Fibroblast of lung (primary cell): ENCODE measurements around the gene DDX47. TPM values are rescaled to one million over a fixed set of nuclear protein-coding genes. Genes with fewer than 3 reads are reported as not detected.

ENCODE experiments used
- DNase-seq, 2 donors: peaks; one replicate each; pipeline versions ENCODE4 v3.0.0 to v3.0.0-alpha.2; 2010; ENCODE audit warnings: low read depth in 2 of 2
- H2AFZ ChIP-seq: 2 replicates; pipeline ENCODE4 v1.5.1; 2012; ENCODE audit warnings: low read length, control low read depth, inconsistent platforms
- H3K27ac ChIP-seq: 2 replicates; pipeline ENCODE4 v1.5.1; 2011; ENCODE audit warnings: low read length, control low read depth; ENCODE audit not compliant: insufficient read depth
- H3K27me3 ChIP-seq: 2 replicates; pipeline ENCODE4 v1.5.1; 2011; ENCODE audit warnings: mild to moderate bottlenecking, low read length; ENCODE audit not compliant: control insufficient read depth, insufficient read depth
- H3K36me3 ChIP-seq: 2 replicates; pipeline ENCODE4 v1.5.1; 2011; ENCODE audit warnings: low read length; ENCODE audit not compliant: control insufficient read depth, insufficient read depth
- H3K4me1 ChIP-seq: 2 replicates; pipeline ENCODE4 v1.5.1; 2011; ENCODE audit warnings: low read length; ENCODE audit not compliant: control insufficient read depth, insufficient read depth; ENCODE audit errors: extremely low read depth
- H3K4me2 ChIP-seq: 2 replicates; pipeline ENCODE4 v1.5.1; 2011; ENCODE audit warnings: low read length, control low read depth; ENCODE audit not compliant: insufficient read depth; ENCODE audit errors: extremely low read depth
- H3K4me3 ChIP-seq, 4 experiments: fragments of 200-600 bp in 1 of 4; sonication (generic) in 1 of 4; replicated peaks in 1 of 4; 2 replicates each; pipeline ENCODE4 v1.5.1; 2011 to 2016; ENCODE audit warnings: low read length in 4 of 4, low read depth in 3 of 4, mild to moderate bottlenecking in 3 of 4, control low read depth in 2 of 4, inconsistent platforms in 1 of 4, mixed read lengths in 1 of 4; ENCODE audit not compliant: insufficient read depth in 1 of 4; ENCODE audit errors: control extremely low read depth in 1 of 4
- H3K79me2 ChIP-seq: 2 replicates; pipeline ENCODE4 v1.5.1; 2012; ENCODE audit warnings: mild to moderate bottlenecking, low read length, inconsistent platforms; ENCODE audit not compliant: control insufficient read depth, insufficient read depth
- H3K9ac ChIP-seq: 2 replicates; pipeline ENCODE4 v1.5.1; 2011; ENCODE audit warnings: mild to moderate bottlenecking, low read length, control low read depth; ENCODE audit not compliant: insufficient read depth
- H3K9me3 ChIP-seq: 2 replicates; pipeline ENCODE4 v1.5.1; 2012; ENCODE audit warnings: low read depth, low read length; ENCODE audit not compliant: control insufficient read depth, insufficient read depth
- H4K20me1 ChIP-seq: 2 replicates; pipeline ENCODE4 v1.5.1; 2011; ENCODE audit warnings: low read length; ENCODE audit not compliant: control insufficient read depth, insufficient read depth; ENCODE audit errors: extremely low read depth
- EZH2 ChIP-seq: IDR thresholded peaks from 2 replicates; pipeline ENCODE4 v1.5.1; 2012; ENCODE audit warnings: low read length, control low read depth, mild to moderate bottlenecking; ENCODE audit errors: missing control alignments
- polyA plus RNA-seq, 2 donors: library from polyadenylated mRNA; depleted of rRNA in 1 of 2; stranded (reverse) in 1 of 2; unstranded in 1 of 2; fragments of >200 nt; gene quantifications; 2 replicates each; pipeline ENCODE4 v1.2.1, GENCODE V29; 2011 to 2012; ENCODE audit warnings: missing spikeins in 1 of 2
- total RNA-seq: library from RNA; depleted of rRNA; stranded (reverse); fragments of >200 nt; gene quantifications from 2 replicates; pipeline ENCODE4 v1.2.1, GENCODE V29; 2014
- TF ChIP-seq, protein P1 (sequence below), 2 donors: IDR thresholded peaks in 1 of 2; conservative IDR thresholded peaks in 1 of 2; 1 replicate in 1 of 2; 2 replicates in 1 of 2; pipeline ENCODE4 v1.5.1; 2011 to 2012; ENCODE audit warnings: low read length in 2 of 2, control low read depth in 1 of 2, inconsistent platforms in 1 of 2, low read depth in 1 of 2, mild to moderate bottlenecking in 1 of 2

The DDX47 gene
- total and polyA plus RNA-seq, 2 donors (not counting 1 experiment from before 2014, with no cell fraction given) = 41.9 to 83.2 TPM

DNA sequence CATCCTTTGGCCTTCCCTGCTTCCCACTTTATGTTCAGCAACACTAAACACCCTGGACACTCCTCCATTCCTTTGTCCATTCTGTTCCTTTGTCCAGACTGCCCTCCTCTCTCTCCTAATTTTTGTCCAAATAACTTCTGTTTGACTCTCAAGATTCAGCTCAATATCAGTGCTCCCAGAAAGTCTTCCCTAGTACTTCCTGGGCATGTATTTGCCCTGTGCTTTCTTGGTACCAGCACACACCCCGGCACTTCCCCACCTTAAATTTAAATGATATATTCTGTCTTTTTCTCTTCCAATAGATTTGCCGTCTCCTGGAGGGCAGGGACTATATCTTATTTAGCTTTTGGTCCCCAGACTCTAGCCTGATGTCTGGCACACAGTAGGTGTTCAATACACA, 34.1 kb upstream of the DDX47 start:
- H3K9ac ChIP-seq = no peak overlapping the region
- no peaks in the 10 kb centered on the region for H3K27me3 ChIP-seq
- H3K4me2 ChIP-seq = no peak overlapping the region

GRCh38 chr12:12779529-12779928, 33.6 kb upstream of the DDX47 start:
- no peaks in the 10 kb centered on the region for H3K27me3 ChIP-seq
- H3K4me1 ChIP-seq = peaks cover 14% of the 10 kb centered on the region
- peak overlapping the region; percentile 15 for H3K4me2 ChIP-seq
- no peaks in the 10 kb centered on the region for H3K36me3 ChIP-seq
- peak; percentile 88 for DNase-seq
- TF ChIP-seq, protein P1, sequence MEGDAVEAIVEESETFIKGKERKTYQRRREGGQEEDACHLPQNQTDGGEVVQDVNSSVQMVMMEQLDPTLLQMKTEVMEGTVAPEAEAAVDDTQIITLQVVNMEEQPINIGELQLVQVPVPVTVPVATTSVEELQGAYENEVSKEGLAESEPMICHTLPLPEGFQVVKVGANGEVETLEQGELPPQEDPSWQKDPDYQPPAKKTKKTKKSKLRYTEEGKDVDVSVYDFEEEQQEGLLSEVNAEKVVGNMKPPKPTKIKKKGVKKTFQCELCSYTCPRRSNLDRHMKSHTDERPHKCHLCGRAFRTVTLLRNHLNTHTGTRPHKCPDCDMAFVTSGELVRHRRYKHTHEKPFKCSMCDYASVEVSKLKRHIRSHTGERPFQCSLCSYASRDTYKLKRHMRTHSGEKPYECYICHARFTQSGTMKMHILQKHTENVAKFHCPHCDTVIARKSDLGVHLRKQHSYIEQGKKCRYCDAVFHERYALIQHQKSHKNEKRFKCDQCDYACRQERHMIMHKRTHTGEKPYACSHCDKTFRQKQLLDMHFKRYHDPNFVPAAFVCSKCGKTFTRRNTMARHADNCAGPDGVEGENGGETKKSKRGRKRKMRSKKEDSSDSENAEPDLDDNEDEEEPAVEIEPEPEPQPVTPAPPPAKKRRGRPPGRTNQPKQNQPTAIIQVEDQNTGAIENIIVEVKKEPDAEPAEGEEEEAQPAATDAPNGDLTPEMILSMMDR (conservative IDR thresholded peaks at IDR 0.05 in 1 of 2, IDR thresholded peaks at IDR 0.05 in 1 of 2; ENCODE audit: low read depth in 1 of 2, low read length in 2 of 2) = no peak
- TF ChIP-seq EZH2 = no peak
- no peaks in the 10 kb centered on the region for H3K9me3 ChIP-seq
- H4K20me1 ChIP-seq = no peaks in the 10 kb centered on the region
- H3K27ac ChIP-seq = no peak overlapping the region
- H2AFZ ChIP-seq = no peak overlapping the region
- no peak overlapping the region for H3K4me3 ChIP-seq
- H3K79me2 ChIP-seq = no peaks in the 10 kb centered on the region
- no peak overlapping the region for H3K9ac ChIP-seq

More for the DNA sequence above, 34.1 kb upstream of the DDX47 start:
- TF ChIP-seq, protein P1 (conservative IDR thresholded peaks at IDR 0.05 in 1 of 2, IDR thresholded peaks at IDR 0.05 in 1 of 2; ENCODE audit: low read depth in 1 of 2, low read length in 2 of 2) = no peak
- no peak for TF ChIP-seq EZH2
- Histone ChIP-seq H3K4me3 (no peak overlapping the region), H2AFZ (peak overlapping the region; percentile 40), H3K4me1 (peaks cover 10% of the 10 kb centered on the region), H3K79me2 (no peaks in the 10 kb centered on the region), H3K36me3 (no peaks in the 10 kb centered on the region), H3K27ac (no peak overlapping the region), H3K9me3 (no peaks in the 10 kb centered on the region), H4K20me1 (no peaks in the 10 kb centered on the region)
- no peak for DNase-seq

- peaks cover 2% of the 10 kb centered on the region for H3K79me2 ChIP-seq
- H2AFZ ChIP-seq = no peak overlapping the region
- DNase-seq = no peak
- H3K36me3 ChIP-seq = no peaks in the 10 kb centered on the region
- H3K27me3 ChIP-seq = no peaks in the 10 kb centered on the region
- no peaks in the 10 kb centered on the region for H4K20me1 ChIP-seq
- H3K9me3 ChIP-seq = no peaks in the 10 kb centered on the region
- peaks cover 32% of the 10 kb centered on the region for H3K4me1 ChIP-seq
- no peak for TF ChIP-seq EZH2
- TF ChIP-seq, protein P1 (conservative IDR thresholded peaks at IDR 0.05 in 1 of 2, IDR thresholded peaks at IDR 0.05 in 1 of 2; ENCODE audit: low read depth in 1 of 2, low read length in 2 of 2) = no peak
- H3K4me3 ChIP-seq = no peak overlapping the region
- peak overlapping the region; percentile 93 for H3K27ac ChIP-seq
- no peak overlapping the region for H3K4me2 ChIP-seq
- H3K9ac ChIP-seq = no peak overlapping the region
These were observed 29.0 kb upstream of the DDX47 start for GRCh38 chr12:12784116-12784515.
